CD4-positive, alpha-beta T cell treated with Interferon alpha-2 for 1 hour (primary cell): ENCODE results near the gene DISP3.

ENCODE experiments used
- DNase-seq, 2 donors: peaks; one replicate each; pipeline ENCODE4 v3.0.0-alpha.2; 2020 to 2022

Gene DISP3

GRCh38 chr1:11458811-11459275 lies 20.1 kb upstream of the DISP3 start:
- DNase-seq, result no peak

- DNase-seq, result no peak
Measured at GRCh38 chr1:11461531-11462137, 17.3 kb upstream of the DISP3 start.

GRCh38 chr1:11462224-11462923 lies 16.6 kb upstream of the DISP3 start:
- DNase-seq, result no peak

GRCh38 chr1:11463177-11463576 lies 15.8 kb upstream of the DISP3 start:
- DNase-seq, result no peak

GRCh38 chr1:11465307-11465706 lies 13.6 kb upstream of the DISP3 start:
- no peak for DNase-seq

- DNase-seq, result no peak
Measured at GRCh38 chr1:11466416-11466815, 12.5 kb upstream of the DISP3 start.

GRCh38 chr1:11468878-11469277 lies 10.1 kb upstream of the DISP3 start:
- DNase-seq, result no peak

GRCh38 chr1:11470912-11471311 lies 8.0 kb upstream of the DISP3 start:
- DNase-seq, result no peak

GRCh38 chr1:11471473-11471872 lies 7.5 kb upstream of the DISP3 start:
- no peak for DNase-seq

- DNase-seq, result no peak
Measured at GRCh38 chr1:11472284-11472683, 6.7 kb upstream of the DISP3 start.

GRCh38 chr1:11472741-11473140 lies 6.2 kb upstream of the DISP3 start:
- DNase-seq, result no peak

- DNase-seq, result peak in 1 of 2 donors; percentile 17
Measured at GRCh38 chr1:11473491-11474034, 5.4 kb upstream of the DISP3 start.

- no peak for DNase-seq
Measured at GRCh38 chr1:11474826-11475225, 4.1 kb upstream of the DISP3 start.

- no peak for DNase-seq
Measured at GRCh38 chr1:11475748-11476147, 3.2 kb upstream of the DISP3 start.

GRCh38 chr1:11479375-11479979 lies 522 bp downstream of the DISP3 start:
- DNase-seq, result no peak

- no peak for DNase-seq
Measured at GRCh38 chr1:11481019-11481418, 2.1 kb downstream of the DISP3 start.

- no peak for DNase-seq
Measured at GRCh38 chr1:11482198-11482597, 3.2 kb downstream of the DISP3 start.

GRCh38 chr1:11482701-11483479 lies 3.9 kb downstream of the DISP3 start:
- no peak for DNase-seq

GRCh38 chr1:11483581-11484320 lies 4.8 kb downstream of the DISP3 start:
- DNase-seq, result no peak

GRCh38 chr1:11484321-11484655 lies 5.3 kb downstream of the DISP3 start:
- DNase-seq, result no peak

- DNase-seq, result no peak
Measured at GRCh38 chr1:11485191-11485590, 6.2 kb downstream of the DISP3 start.

- no peak for DNase-seq
Measured at GRCh38 chr1:11486231-11487009, 7.5 kb downstream of the DISP3 start.
